Right renal pelvis (tissue), 4 donors: ENCODE measurements around the gene OSBPL10. TPM values are rescaled to one million over a fixed set of nuclear protein-coding genes. Genes with fewer than 3 reads are reported as not detected.

Experiments
- DNase-seq, 4 donors: peaks; one replicate each; pipeline ENCODE4 v3.0.0-alpha.2; 2013; ENCODE audit warnings: low read depth in 4 of 4, low spot score in 3 of 4, missing footprints in 1 of 4
- polyA plus RNA-seq, 4 donors: library from polyadenylated mRNA; unstranded; fragments of 120-200 nt; gene quantifications; one replicate each; pipeline ENCODE4 v1.2.1, GENCODE V29; 2013; ENCODE audit not compliant: insufficient read length in 4 of 4

OSBPL10 gene
- polyA plus RNA-seq, 4 donors = 20.0 to 21.8 (median 20.8) TPM

GRCh38 chr3:31760654-31761053, 220.4 kb downstream of the OSBPL10 start:
- no peak for DNase-seq

GRCh38 chr3:31758322-31758965, 222.6 kb downstream of the OSBPL10 start:
- DNase-seq = no peak

- DNase-seq = no peak
Observed at GRCh38 chr3:31755926-31756658, 225.0 kb downstream of the OSBPL10 start.

GRCh38 chr3:31754575-31755278, 226.3 kb downstream of the OSBPL10 start:
- DNase-seq = no peak

GRCh38 chr3:31753050-31753425, 228.0 kb downstream of the OSBPL10 start:
- DNase-seq = no peak

GRCh38 chr3:31752305-31753049, 228.6 kb downstream of the OSBPL10 start:
- DNase-seq = no peak

GRCh38 chr3:31750341-31750740, 230.7 kb downstream of the OSBPL10 start:
- no peak for DNase-seq

- DNase-seq = no peak
Observed at GRCh38 chr3:31748933-31749295, 232.1 kb downstream of the OSBPL10 start.

- DNase-seq = no peak
Observed at GRCh38 chr3:31748281-31748932, 232.7 kb downstream of the OSBPL10 start.

GRCh38 chr3:31747785-31748184, 233.3 kb downstream of the OSBPL10 start:
- no peak for DNase-seq

- DNase-seq = no peak
Observed at GRCh38 chr3:31744913-31745312, 236.1 kb downstream of the OSBPL10 start.

- DNase-seq = no peak
Observed at GRCh38 chr3:31743331-31744089, 237.6 kb downstream of the OSBPL10 start.

GRCh38 chr3:31740397-31740796, 240.7 kb downstream of the OSBPL10 start:
- no peak for DNase-seq

GRCh38 chr3:31738412-31738811, 242.7 kb downstream of the OSBPL10 start:
- DNase-seq = no peak

- no peak for DNase-seq
Observed at GRCh38 chr3:31735667-31736066, 245.4 kb downstream of the OSBPL10 start.

GRCh38 chr3:31733234-31733667, 247.8 kb downstream of the OSBPL10 start:
- no peak for DNase-seq

- no peak for DNase-seq
Observed at GRCh38 chr3:31732548-31732947, 248.5 kb downstream of the OSBPL10 start.

GRCh38 chr3:31729573-31729972, 251.5 kb downstream of the OSBPL10 start:
- no peak for DNase-seq

- DNase-seq = no peak
Observed at GRCh38 chr3:31729082-31729481, 252.0 kb downstream of the OSBPL10 start.

- DNase-seq = no peak
Observed at GRCh38 chr3:31728403-31728802, 252.7 kb downstream of the OSBPL10 start.
